SH-SY5Y (cell line): ENCODE data around the gene TBX15.

Experiments used
- GATA2 ChIP-seq: IDR thresholded peaks from 2 replicates; pipeline ENCODE4 v1.6.1; 2011; ENCODE audit warnings: mild to moderate bottlenecking, low read depth, low read length
- GATA3 ChIP-seq: IDR thresholded peaks from 2 replicates; pipeline ENCODE4 v1.6.1; 2011; ENCODE audit warnings: low read depth, mild to moderate bottlenecking, low read length, moderate library complexity

- TF ChIP-seq GATA2 (no peak), GATA3 (no peak)
Observed at GRCh38 chr1:118912574-118912973, 75.6 kb downstream of the TBX15 start.
